ENCODE data around the gene GLI2. TPM values are rescaled to one million over a fixed set of nuclear protein-coding genes. Genes with fewer than 3 reads are reported as not detected.
A peak's percentile ranks its signal among the peaks of the same experiment; 100 is the strongest.

Gene GLI2
- total and polyA plus RNA-seq, 2 of the 8 experiments (the other 6 are each of a cell fraction or from before 2014, with no cell fraction given): 18.4 to 46.9 TPM

DNA sequence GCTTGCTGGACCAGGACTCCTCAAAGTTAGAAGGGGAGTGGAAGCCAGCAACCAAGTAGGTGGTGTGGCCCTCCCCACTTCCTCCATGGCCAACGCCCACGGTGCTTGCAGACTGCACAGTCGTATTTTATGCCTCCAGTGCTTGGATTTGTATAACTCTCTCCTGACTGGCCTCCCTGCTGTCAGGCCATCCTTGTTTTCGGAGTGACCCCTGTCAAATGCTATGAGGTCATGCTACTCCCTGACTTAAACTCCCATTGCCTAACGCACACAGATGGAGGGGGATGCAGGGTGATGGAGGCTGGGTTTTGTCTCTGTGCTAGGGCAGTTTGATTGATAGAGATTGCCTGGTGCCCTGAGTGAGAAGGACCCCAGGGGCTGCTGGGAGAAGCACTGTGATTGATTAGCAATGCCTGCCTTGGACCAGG lies 36.1 kb downstream of the GLI2 start:
- no peak overlapping the region for H2AK5ac ChIP-seq (ENCODE audit: low read depth, low read length)
- DNase-seq (ENCODE audit: low read depth in 1 of 2, low spot score in 2 of 2): no peak
- H2BK12ac ChIP-seq (ENCODE audit: low read depth, low read length): 0 out of 2 replicates have a peak overlapping the region, but pooled peaks have one; percentile 42
- H3K14ac ChIP-seq (ENCODE audit: insufficient read length): no peak overlapping the region
- H3K79me2 ChIP-seq (ENCODE audit: control insufficient read depth in 1 of 2, insufficient read depth in 2 of 2, low read length in 2 of 2): peaks cover 10 to 99% of the 10 kb centered on the region in 2 experiments
- H2BK20ac ChIP-seq (ENCODE audit: low read length): 0 out of 2 replicates have a peak overlapping the region, but pooled peaks have one; percentile 17
- H3K36me3 ChIP-seq (ENCODE audit: control insufficient read depth in 2 of 4, insufficient read depth in 4 of 4, low read length in 3 of 4): no peaks in the 10 kb centered on the region
- peaks cover 19 to 57% (median 29%) of the 10 kb centered on the region in 4 experiments for H3K4me1 ChIP-seq (replicated peaks in 1 of 4; ENCODE audit: control insufficient read depth in 3 of 4, insufficient read depth in 4 of 4, low read length in 3 of 4)
- no peak overlapping the region for H2BK120ac ChIP-seq (replicated peaks; ENCODE audit: low read depth, low read length)
- WGBS, 2 experiments (ENCODE audit: extremely low coverage in 1 of 2, insufficient coverage in 1 of 2, insufficient read length in 1 of 2, insufficient replicate concordance in 2 of 2, low coverage in 1 of 2, low lambda C conversion rate in 2 of 2, missing lambda C conversion rate in 1 of 2): 87% methylated on average over 5 of the region's 5 CpGs; no CpG with 5 or more reads in 1 of the 2 experiments
- peaks cover 42% of the 10 kb centered on the region for H3K79me1 ChIP-seq (ENCODE audit: low read depth, low read length)
- ChIA-PET POLR2A (ENCODE audit: partially characterized antibody) (interaction anchor here (1.6 to 2.4 kb wide), 3 partner anchors 9 to 304 kb away, joined by 3 to 9 read pairs (median 8); no protein-coding TSS in a partner anchor), CTCF (ENCODE audit: partially characterized antibody) (interaction anchor here (0.6 to 4.6 kb wide), 3 partner anchors 9 to 326 kb away, joined by 3 to 21 read pairs (median 4); no protein-coding TSS in a partner anchor)
- H3K4me2 ChIP-seq (ENCODE audit: insufficient read depth in 1 of 2, low read depth in 2 of 2, low read length in 2 of 2): peak overlapping the region in 1 of 2 experiments; percentile 20; a peak in 1 of 4 replicates
- no peak overlapping the region for H3K27ac ChIP-seq (ENCODE audit: low read depth, low read length)
- H4K8ac ChIP-seq (ENCODE audit: extremely low read depth, insufficient read depth, low read length): no peak overlapping the region
- peak overlapping the region in 1 of 4 experiments; percentile 34; a peak in 2 of 7 replicates for H3K9ac ChIP-seq (replicated peaks in 1 of 4; ENCODE audit: extremely low read depth in 1 of 4, low read depth in 3 of 4, low read length in 3 of 4)
- peak overlapping the region; percentile 29 for H3K18ac ChIP-seq (ENCODE audit: extremely low read depth, low read length)
- H3K4ac ChIP-seq (replicated peaks; ENCODE audit: insufficient read length, low read depth, low read length): no peak overlapping the region
- H3K9me3 ChIP-seq (ENCODE audit: insufficient read depth in 2 of 2, low read depth in 1 of 2, low read length in 1 of 2): no peaks in the 10 kb centered on the region
- TF ChIP-seq SRF (IDR thresholded peaks at IDR 0.05; ENCODE audit: low read depth, low read length): 0 out of 2 replicates have a peak, but pooled peaks have one; percentile 21
- no peak for TF ChIP-seq PHF8 (conservative IDR thresholded peaks at IDR 0.05; ENCODE audit: low read depth, low read length)
- no peak for TF ChIP-seq HDAC6 (IDR thresholded peaks at IDR 0.05; ENCODE audit: low read depth, low read length)
- no peak for TF ChIP-seq SAP30 (IDR thresholded peaks at IDR 0.05; ENCODE audit: insufficient read depth, insufficient replicate concordance, low read length)
- H3K23me2 ChIP-seq (ENCODE audit: low read depth, low read length): no peaks in the 10 kb centered on the region
- peaks cover 34 to 62% of the 10 kb centered on the region in 2 experiments for H4K20me1 ChIP-seq (replicated peaks in 1 of 2; ENCODE audit: control insufficient read depth in 1 of 2, insufficient read depth in 2 of 2, low read length in 2 of 2)
- H4K91ac ChIP-seq (replicated peaks; ENCODE audit: insufficient read length, low read length): no peak overlapping the region
- H3K56ac ChIP-seq (replicated peaks; ENCODE audit: insufficient read length, low read depth, low read length): no peak overlapping the region
- no peaks in the 10 kb centered on the region for H3K27me3 ChIP-seq (replicated peaks in 1 of 4; ENCODE audit: control insufficient read depth in 3 of 4, extremely low read depth in 1 of 4, insufficient read depth in 3 of 4, low read length in 3 of 4)
- H2AFZ ChIP-seq (ENCODE audit: low read length): no peak overlapping the region
- H4K5ac ChIP-seq (ENCODE audit: insufficient read length, low read depth, low read length): no peak overlapping the region
- H3K23ac ChIP-seq (ENCODE audit: insufficient read length): no peak overlapping the region
- H2BK15ac ChIP-seq (ENCODE audit: low read length): peak overlapping the region; percentile 31; the same call in 1 of the 2 replicates
- peak overlapping the region; percentile 45 for H2BK5ac ChIP-seq (ENCODE audit: low read depth, low read length)
- no peak overlapping the region for H3K4me3 ChIP-seq (ENCODE audit: extremely low read depth in 1 of 4, insufficient read depth in 2 of 4, low read depth in 3 of 4, low read length in 4 of 4)
- no peak for FAIRE-seq

All from H1 (cell line).